Progenitor cell of endocrine pancreas (in vitro differentiated cells): ENCODE results near the gene G3BP1. TPM values are rescaled to one million over a fixed set of nuclear protein-coding genes. Genes with fewer than 3 reads are reported as not detected.
A peak's percentile ranks its signal among the peaks of the same experiment; 100 is the strongest.

ENCODE experiments used
- DNase-seq: peaks from one replicate; pipeline ENCODE4 v3.0.0; 2021; ENCODE audit warnings: low spot score; ENCODE audit not compliant: unreplicated experiment
- H3K27ac Mint-ChIP-seq: 2 replicates; pipeline ENCODE4 v1.8.0; 2021; ENCODE audit warnings: mild to moderate bottlenecking, moderate library complexity, mixed read lengths
- H3K27me3 Mint-ChIP-seq: 2 replicates; pipeline ENCODE4 v1.8.0; 2021; ENCODE audit warnings: mixed read lengths
- H3K36me3 Mint-ChIP-seq: 2 replicates; pipeline ENCODE4 v1.8.0; 2022; ENCODE audit warnings: mixed read lengths; ENCODE audit not compliant: insufficient read depth
- H3K4me1 Mint-ChIP-seq: 2 replicates; pipeline ENCODE4 v1.8.0; 2021; ENCODE audit warnings: low read depth, mixed read lengths
- H3K4me3 Mint-ChIP-seq: 2 replicates; pipeline ENCODE4 v1.8.0; 2021; ENCODE audit warnings: low read depth, mild to moderate bottlenecking, moderate library complexity, mixed read lengths
- H3K9me3 Mint-ChIP-seq: 2 replicates; pipeline ENCODE4 v1.8.0; 2021; ENCODE audit warnings: low read depth, mixed read lengths
- CTCF ChIP-seq: fragments of 200-600 bp; sonication (generic); IDR thresholded peaks from one replicate; pipeline ENCODE4 v1.5.0; 2021; ENCODE audit warnings: antibody characterized with exemption, mild to moderate bottlenecking; ENCODE audit not compliant: unreplicated experiment
- total RNA-seq: library from RNA; stranded (reverse); gene quantifications from 2 replicates; pipeline ENCODE4 v1.2.1, GENCODE V29; 2021

The G3BP1 gene
- total RNA-seq, 1 donor from 2014 or later = 220 TPM

- H3K4me3 Mint-ChIP-seq = no peak overlapping the region
- DNase-seq = no peak
- no peak overlapping the region for H3K27ac Mint-ChIP-seq
- no peak for TF ChIP-seq CTCF
- H3K4me1 Mint-ChIP-seq = no peaks in the 10 kb centered on the region
- no peaks in the 10 kb centered on the region for H3K36me3 Mint-ChIP-seq
- no peaks in the 10 kb centered on the region for H3K27me3 Mint-ChIP-seq
- H3K9me3 Mint-ChIP-seq = no peaks in the 10 kb centered on the region
Observed at GRCh38 chr5:151764801-151765200, 7.0 kb upstream of the G3BP1 start.

- Mint-ChIP-seq H3K9me3 (no peaks in the 10 kb centered on the region), H3K27ac (no peak overlapping the region), H3K36me3 (no peaks in the 10 kb centered on the region), H3K27me3 (no peaks in the 10 kb centered on the region), H3K4me3 (no peak overlapping the region), H3K4me1 (peaks cover 4% of the 10 kb centered on the region)
- no peak for DNase-seq
- TF ChIP-seq CTCF = no peak
Observed at GRCh38 chr5:151766975-151767374, 4.8 kb upstream of the G3BP1 start.

GRCh38 chr5:151770383-151771258 is 1.1 kb upstream of the G3BP1 start:
- Mint-ChIP-seq H3K4me3 (no peak overlapping the region), H3K27ac (peak overlapping the region; percentile 95)

GRCh38 chr5:151772029-151772845 is 483 bp downstream of the G3BP1 start:
- H3K27ac Mint-ChIP-seq = peak overlapping the region; percentile 95
- H3K4me1 Mint-ChIP-seq = peaks cover 39% of the 10 kb centered on the region

More at GRCh38 chr5:151770383-151771258, 1.1 kb upstream of the G3BP1 start:
- Mint-ChIP-seq H3K36me3 (peaks cover 1% of the 10 kb centered on the region), H3K9me3 (no peaks in the 10 kb centered on the region), H3K4me1 (peaks cover 28% of the 10 kb centered on the region), H3K27me3 (no peaks in the 10 kb centered on the region)
- no peak for DNase-seq
- peak; percentile 2 for TF ChIP-seq CTCF

More at GRCh38 chr5:151772029-151772845, 483 bp downstream of the G3BP1 start:
- H3K4me3 Mint-ChIP-seq = peak overlapping the region; percentile 89
- no peak for TF ChIP-seq CTCF
- H3K27me3 Mint-ChIP-seq = no peaks in the 10 kb centered on the region
- H3K36me3 Mint-ChIP-seq = peaks cover 4% of the 10 kb centered on the region
- DNase-seq = no peak
- no peaks in the 10 kb centered on the region for H3K9me3 Mint-ChIP-seq
